Fibroblast of lung (primary cell): Measurements from ENCODE around the gene TRIM37. TPM values are rescaled to one million over a fixed set of nuclear protein-coding genes. Genes with fewer than 3 reads are reported as not detected.
"Not testable (repeated sequence)": the region's sequence is repeated elsewhere in the genome, so short reads cannot be mapped to it uniquely, and the experiment has no call there.

Source experiments
- DNase-seq, 2 donors: peaks; one replicate each; pipeline versions ENCODE4 v3.0.0 to v3.0.0-alpha.2; 2010; ENCODE audit warnings: low read depth in 2 of 2
- H2AFZ ChIP-seq: 2 replicates; pipeline ENCODE4 v1.5.1; 2012; ENCODE audit warnings: low read length, control low read depth, inconsistent platforms
- H3K27ac ChIP-seq: 2 replicates; pipeline ENCODE4 v1.5.1; 2011; ENCODE audit warnings: low read length, control low read depth; ENCODE audit not compliant: insufficient read depth
- H3K27me3 ChIP-seq: 2 replicates; pipeline ENCODE4 v1.5.1; 2011; ENCODE audit warnings: mild to moderate bottlenecking, low read length; ENCODE audit not compliant: control insufficient read depth, insufficient read depth
- H3K36me3 ChIP-seq: 2 replicates; pipeline ENCODE4 v1.5.1; 2011; ENCODE audit warnings: low read length; ENCODE audit not compliant: control insufficient read depth, insufficient read depth
- H3K4me1 ChIP-seq: 2 replicates; pipeline ENCODE4 v1.5.1; 2011; ENCODE audit warnings: low read length; ENCODE audit not compliant: control insufficient read depth, insufficient read depth; ENCODE audit errors: extremely low read depth
- H3K4me2 ChIP-seq: 2 replicates; pipeline ENCODE4 v1.5.1; 2011; ENCODE audit warnings: low read length, control low read depth; ENCODE audit not compliant: insufficient read depth; ENCODE audit errors: extremely low read depth
- H3K4me3 ChIP-seq, 4 experiments: fragments of 200-600 bp in 1 of 4; sonication (generic) in 1 of 4; replicated peaks in 1 of 4; 2 replicates each; pipeline ENCODE4 v1.5.1; 2011 to 2016; ENCODE audit warnings: low read length in 4 of 4, low read depth in 3 of 4, mild to moderate bottlenecking in 3 of 4, control low read depth in 2 of 4, inconsistent platforms in 1 of 4, mixed read lengths in 1 of 4; ENCODE audit not compliant: insufficient read depth in 1 of 4; ENCODE audit errors: control extremely low read depth in 1 of 4
- H3K79me2 ChIP-seq: 2 replicates; pipeline ENCODE4 v1.5.1; 2012; ENCODE audit warnings: mild to moderate bottlenecking, low read length, inconsistent platforms; ENCODE audit not compliant: control insufficient read depth, insufficient read depth
- H3K9ac ChIP-seq: 2 replicates; pipeline ENCODE4 v1.5.1; 2011; ENCODE audit warnings: mild to moderate bottlenecking, low read length, control low read depth; ENCODE audit not compliant: insufficient read depth
- H3K9me3 ChIP-seq: 2 replicates; pipeline ENCODE4 v1.5.1; 2012; ENCODE audit warnings: low read depth, low read length; ENCODE audit not compliant: control insufficient read depth, insufficient read depth
- H4K20me1 ChIP-seq: 2 replicates; pipeline ENCODE4 v1.5.1; 2011; ENCODE audit warnings: low read length; ENCODE audit not compliant: control insufficient read depth, insufficient read depth; ENCODE audit errors: extremely low read depth
- EZH2 ChIP-seq: IDR thresholded peaks from 2 replicates; pipeline ENCODE4 v1.5.1; 2012; ENCODE audit warnings: low read length, control low read depth, mild to moderate bottlenecking; ENCODE audit errors: missing control alignments
- polyA plus RNA-seq, 2 donors: library from polyadenylated mRNA; depleted of rRNA in 1 of 2; stranded (reverse) in 1 of 2; unstranded in 1 of 2; fragments of >200 nt; gene quantifications; 2 replicates each; pipeline ENCODE4 v1.2.1, GENCODE V29; 2011 to 2012; ENCODE audit warnings: missing spikeins in 1 of 2
- total RNA-seq: library from RNA; depleted of rRNA; stranded (reverse); fragments of >200 nt; gene quantifications from 2 replicates; pipeline ENCODE4 v1.2.1, GENCODE V29; 2014
- TF ChIP-seq, protein P1 (sequence below), 2 donors: IDR thresholded peaks in 1 of 2; conservative IDR thresholded peaks in 1 of 2; 1 replicate in 1 of 2; 2 replicates in 1 of 2; pipeline ENCODE4 v1.5.1; 2011 to 2012; ENCODE audit warnings: low read length in 2 of 2, control low read depth in 1 of 2, inconsistent platforms in 1 of 2, low read depth in 1 of 2, mild to moderate bottlenecking in 1 of 2

The TRIM37 gene
- total and polyA plus RNA-seq, 2 donors (not counting 1 experiment from before 2014, with no cell fraction given): 29.3 to 55.3 TPM

DNA sequence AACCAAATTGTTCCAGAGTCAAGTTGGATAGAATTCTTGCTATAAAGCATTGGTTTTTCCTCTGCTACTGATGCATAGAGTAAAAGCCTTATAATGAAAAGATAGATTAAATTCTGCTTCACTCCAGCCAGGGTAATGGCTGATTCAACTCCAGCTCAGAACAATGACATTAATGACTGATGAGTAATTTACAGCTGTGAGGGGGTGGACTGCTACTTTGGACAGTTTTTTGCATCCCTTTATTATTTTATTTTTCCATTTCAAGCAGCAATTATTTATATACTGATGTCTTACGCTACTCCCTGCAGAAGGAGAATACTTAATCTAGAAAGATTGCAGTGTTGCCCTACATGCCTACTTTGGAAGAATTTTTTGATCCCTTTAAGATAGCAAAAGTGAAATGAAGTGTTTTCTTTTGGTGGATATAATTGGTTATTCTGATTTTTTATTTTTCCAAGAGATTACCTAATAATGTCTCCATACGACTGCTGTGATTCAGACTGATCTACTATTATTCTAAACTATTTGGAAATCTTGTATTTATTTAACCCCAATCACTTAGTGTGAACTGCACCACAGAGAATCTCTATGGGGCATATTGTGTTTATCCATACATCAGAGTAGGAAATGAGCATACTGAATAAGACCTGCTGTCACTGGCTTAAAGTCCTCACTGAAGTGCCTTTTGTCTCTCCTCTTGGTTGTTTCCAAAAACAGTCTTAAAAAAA lies 149.5 kb downstream of the TRIM37 start:
- H3K27ac ChIP-seq: no peak overlapping the region
- no peaks in the 10 kb centered on the region for H3K79me2 ChIP-seq
- H3K36me3 ChIP-seq: no peaks in the 10 kb centered on the region
- no peaks in the 10 kb centered on the region for H4K20me1 ChIP-seq
- TF ChIP-seq, protein P1, sequence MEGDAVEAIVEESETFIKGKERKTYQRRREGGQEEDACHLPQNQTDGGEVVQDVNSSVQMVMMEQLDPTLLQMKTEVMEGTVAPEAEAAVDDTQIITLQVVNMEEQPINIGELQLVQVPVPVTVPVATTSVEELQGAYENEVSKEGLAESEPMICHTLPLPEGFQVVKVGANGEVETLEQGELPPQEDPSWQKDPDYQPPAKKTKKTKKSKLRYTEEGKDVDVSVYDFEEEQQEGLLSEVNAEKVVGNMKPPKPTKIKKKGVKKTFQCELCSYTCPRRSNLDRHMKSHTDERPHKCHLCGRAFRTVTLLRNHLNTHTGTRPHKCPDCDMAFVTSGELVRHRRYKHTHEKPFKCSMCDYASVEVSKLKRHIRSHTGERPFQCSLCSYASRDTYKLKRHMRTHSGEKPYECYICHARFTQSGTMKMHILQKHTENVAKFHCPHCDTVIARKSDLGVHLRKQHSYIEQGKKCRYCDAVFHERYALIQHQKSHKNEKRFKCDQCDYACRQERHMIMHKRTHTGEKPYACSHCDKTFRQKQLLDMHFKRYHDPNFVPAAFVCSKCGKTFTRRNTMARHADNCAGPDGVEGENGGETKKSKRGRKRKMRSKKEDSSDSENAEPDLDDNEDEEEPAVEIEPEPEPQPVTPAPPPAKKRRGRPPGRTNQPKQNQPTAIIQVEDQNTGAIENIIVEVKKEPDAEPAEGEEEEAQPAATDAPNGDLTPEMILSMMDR (conservative IDR thresholded peaks at IDR 0.05 in 1 of 2, IDR thresholded peaks at IDR 0.05 in 1 of 2; ENCODE audit: low read depth in 1 of 2, low read length in 2 of 2): no peak
- TF ChIP-seq EZH2: no peak
- no peak overlapping the region for H3K4me2 ChIP-seq
- peak; percentile 75 to 78 for DNase-seq
- no peak overlapping the region for H3K4me3 ChIP-seq
- no peak overlapping the region for H2AFZ ChIP-seq
- no peaks in the 10 kb centered on the region for H3K9me3 ChIP-seq
- no peaks in the 10 kb centered on the region for H3K4me1 ChIP-seq
- no peaks in the 10 kb centered on the region for H3K27me3 ChIP-seq
- no peak overlapping the region for H3K9ac ChIP-seq

DNA sequence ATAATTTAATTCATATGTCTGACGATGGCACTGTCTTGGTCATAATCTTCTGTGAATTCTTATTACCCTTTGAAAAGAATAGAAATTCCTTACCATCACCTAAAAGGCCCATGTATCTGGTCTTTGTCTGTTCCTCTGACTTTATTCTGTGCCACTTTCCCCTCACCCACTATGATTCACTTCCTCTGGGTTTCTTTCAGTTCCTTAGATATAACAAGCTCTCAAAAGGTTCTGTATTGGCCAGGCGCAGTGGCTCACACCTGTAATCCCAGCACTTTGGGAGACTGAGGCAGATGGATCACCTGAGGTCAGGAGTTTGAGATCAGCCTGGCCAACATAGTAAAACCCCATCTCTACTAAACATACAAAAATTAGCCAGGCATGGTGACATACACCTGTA lies 152.3 kb downstream of the TRIM37 start:
- H3K4me1 ChIP-seq, H3K4me3 ChIP-seq, H3K9ac ChIP-seq, DNase-seq, H3K9me3 ChIP-seq, H3K27ac ChIP-seq, H3K27me3 ChIP-seq, H4K20me1 ChIP-seq, H3K4me2 ChIP-seq, H3K79me2 ChIP-seq, H2AFZ ChIP-seq, H3K36me3 ChIP-seq: not testable (repeated sequence)

DNA sequence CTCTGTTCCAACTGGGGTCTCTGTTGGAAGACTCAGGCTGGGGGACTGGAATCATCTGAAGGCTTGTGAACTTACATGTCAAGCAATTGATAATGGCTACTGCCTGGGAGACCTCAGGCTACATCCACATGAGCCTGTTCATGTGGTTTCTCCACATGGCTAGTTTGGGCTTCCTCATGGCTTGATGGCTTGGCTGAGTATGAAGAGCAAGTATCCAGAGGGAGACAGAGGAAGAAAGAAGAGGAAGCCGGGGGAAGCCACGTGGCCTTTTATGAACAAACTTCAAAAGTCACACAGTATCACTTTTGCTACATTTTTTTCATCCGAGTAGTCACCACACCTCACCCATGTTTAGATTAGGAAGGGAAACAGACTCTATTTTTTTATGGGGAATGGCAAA lies 158.9 kb downstream of the TRIM37 start:
- no peak overlapping the region for H3K27ac ChIP-seq
- no peak for TF ChIP-seq EZH2
- TF ChIP-seq, protein P1 (conservative IDR thresholded peaks at IDR 0.05 in 1 of 2, IDR thresholded peaks at IDR 0.05 in 1 of 2; ENCODE audit: low read depth in 1 of 2, low read length in 2 of 2): no peak
- no peaks in the 10 kb centered on the region for H3K27me3 ChIP-seq
- H3K79me2 ChIP-seq: no peaks in the 10 kb centered on the region
- H3K36me3 ChIP-seq: no peaks in the 10 kb centered on the region
- no peak overlapping the region for H3K4me2 ChIP-seq
- no peaks in the 10 kb centered on the region for H3K9me3 ChIP-seq
- no peak overlapping the region for H2AFZ ChIP-seq
- peak in 1 of 2 donors; percentile 16 for DNase-seq
- no peak overlapping the region for H3K9ac ChIP-seq
- no peak overlapping the region for H3K4me3 ChIP-seq
- no peaks in the 10 kb centered on the region for H3K4me1 ChIP-seq
- no peaks in the 10 kb centered on the region for H4K20me1 ChIP-seq
